ENCODE data around the gene RENBP.
A peak's percentile ranks its signal among the peaks of the same experiment; 100 is the strongest.

RENBP gene

GRCh38 chrX:153924149-153924861 is 20.1 kb downstream of the RENBP start:
- intact Hi-C loops (cut with DNase I): no loop called here
- DNase-seq: peak in 2 of 10 donors; percentile 31 to 57

- DNase-seq: peak; percentile 37 to 95 (median 73)
- intact Hi-C loops (cut with DNase I): no loop called here
These were observed 21.2 kb downstream of the RENBP start for GRCh38 chrX:153922932-153923857.

- intact Hi-C loops (cut with DNase I): no loop called here
These were observed 22.7 kb downstream of the RENBP start for GRCh38 chrX:153921511-153922446.

GRCh38 chrX:153921070-153921469 is 23.4 kb downstream of the RENBP start:
- intact Hi-C loops (cut with DNase I): no loop called here
- DNase-seq: no peak

More at GRCh38 chrX:153921511-153922446, 22.7 kb downstream of the RENBP start:
- peak in 1 of 10 donors; percentile 31 for DNase-seq

- intact Hi-C loops (cut with DNase I): no loop called here
- DNase-seq: no peak
These were observed 23.9 kb downstream of the RENBP start for GRCh38 chrX:153920546-153920945.

DNA sequence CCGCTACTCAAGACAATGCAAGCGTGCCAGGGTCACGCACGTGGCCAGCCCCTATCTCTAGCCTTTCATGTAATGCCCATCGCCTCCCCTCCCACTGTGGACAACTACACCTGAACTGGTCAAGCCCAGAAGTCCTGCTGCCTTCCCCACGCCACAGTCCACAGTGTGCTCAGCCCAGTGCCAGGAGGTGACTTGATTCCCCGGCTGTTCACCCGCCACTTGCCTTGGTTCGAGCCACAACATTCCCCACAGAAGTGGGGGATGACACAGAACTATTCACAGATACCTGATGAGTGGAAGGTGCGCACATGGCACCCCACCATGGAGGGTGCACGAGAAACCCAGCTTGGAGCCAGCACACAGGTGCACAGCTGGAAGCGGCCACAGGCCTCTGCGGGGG is 25.2 kb downstream of the RENBP start:
- DNase-seq: no peak
- intact Hi-C loops (cut with DNase I): no loop called here

- intact Hi-C loops (cut with DNase I): no loop called here
- DNase-seq: no peak
These were observed 26.6 kb downstream of the RENBP start for GRCh38 chrX:153917869-153918268.

- intact Hi-C loops (cut with DNase I): no loop called here
- peak in 3 of 10 donors; percentile 16 to 61 (median 42) for DNase-seq
These were observed 30.7 kb downstream of the RENBP start for GRCh38 chrX:153913701-153914100.

- peak in 1 of 10 donors; percentile 58 for DNase-seq
- intact Hi-C loops (cut with DNase I): no loop called here
These were observed 31.2 kb downstream of the RENBP start for GRCh38 chrX:153913211-153913610.

DNA sequence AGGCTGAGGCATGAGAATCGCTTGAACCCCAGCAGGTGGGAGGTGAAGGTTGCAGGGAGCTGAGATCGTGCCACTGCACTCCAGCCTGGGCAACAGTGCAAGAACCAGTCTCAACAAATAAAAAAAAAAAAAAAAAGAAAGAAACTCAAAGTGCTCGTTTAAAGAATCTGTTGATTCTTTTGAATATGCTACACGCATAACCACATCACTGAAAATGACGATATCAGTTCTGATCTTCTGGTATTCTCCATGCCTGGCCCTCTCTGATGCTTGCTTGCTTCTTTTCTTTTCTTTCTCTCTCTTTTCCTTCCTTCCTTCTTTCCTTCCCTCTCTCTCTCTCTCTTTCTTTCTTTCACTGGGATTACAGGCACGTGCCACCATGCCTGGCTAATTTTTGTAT is 32.6 kb downstream of the RENBP start:
- DNase-seq: no peak
- intact Hi-C loops (cut with DNase I): no loop called here

GRCh38 chrX:153910446-153910845 is 34.0 kb downstream of the RENBP start:
- DNase-seq: peak in 1 of 10 donors; percentile 13
- intact Hi-C loops (cut with DNase I): no loop called here

GRCh38 chrX:153909980-153910360 is 34.5 kb downstream of the RENBP start:
- intact Hi-C loops (cut with DNase I): no loop called here
- DNase-seq: peak in 1 of 10 donors; percentile 19

DNA sequence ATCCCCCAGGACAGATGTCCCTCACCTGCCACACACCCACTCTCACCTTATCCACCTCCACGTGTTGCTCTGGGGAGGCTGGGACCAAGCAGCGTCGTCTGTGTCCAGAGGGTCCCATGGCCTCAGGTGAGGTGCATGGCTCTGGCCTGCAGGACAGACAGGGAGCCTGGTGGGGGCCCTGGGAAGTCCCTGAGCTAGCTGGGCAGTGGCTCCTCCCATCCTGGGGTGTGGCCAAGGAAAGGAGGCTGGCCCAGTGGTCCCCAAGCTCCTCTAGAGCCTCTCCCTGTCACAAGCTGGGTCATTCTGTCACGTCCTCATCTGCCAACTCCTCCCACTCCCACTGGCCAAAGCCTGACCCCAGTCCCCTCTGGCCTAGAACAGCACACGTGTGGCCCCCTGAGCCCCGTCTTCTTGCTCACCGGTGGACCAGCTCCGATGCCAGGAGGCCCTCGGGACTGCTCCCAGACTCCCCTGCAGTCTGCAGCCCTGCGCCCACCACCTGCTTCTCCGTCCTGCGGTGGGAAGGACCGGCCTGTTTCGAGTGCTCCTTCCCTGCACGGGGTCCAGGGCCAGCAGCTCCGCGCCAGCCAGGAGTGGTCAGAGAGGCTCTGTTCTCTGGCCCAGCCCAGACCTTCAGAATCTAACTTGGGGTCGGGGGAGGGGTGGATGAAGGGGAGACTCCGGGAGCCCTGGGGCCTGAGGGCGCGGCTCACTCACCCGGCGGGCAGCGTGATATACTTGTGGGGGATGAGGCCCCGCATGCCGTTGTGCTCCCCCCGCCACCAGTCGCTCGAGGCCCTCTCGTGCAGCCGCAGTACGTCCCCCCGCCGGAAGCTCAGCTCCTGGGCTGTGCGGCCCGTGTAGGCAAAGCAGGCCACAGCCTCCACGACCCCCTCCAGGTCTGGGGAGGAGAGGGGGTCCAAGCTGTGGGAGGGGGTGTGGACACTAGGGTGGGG is 35.1 kb downstream of the RENBP start:
- intact Hi-C loops (cut with DNase I): no loop called here
- DNase-seq: peak in 1 of 10 donors; percentile 16

GRCh38 chrX:153908219-153908860 is 36.1 kb downstream of the RENBP start:
- DNase-seq: peak in 2 of 10 donors; percentile 9 to 61
- intact Hi-C loops (cut with DNase I): no loop called here

- intact Hi-C loops (cut with DNase I): no loop called here
- DNase-seq: peak in 1 of 10 donors; percentile 72
These were observed 37.0 kb downstream of the RENBP start for GRCh38 chrX:153907456-153907855.

DNA sequence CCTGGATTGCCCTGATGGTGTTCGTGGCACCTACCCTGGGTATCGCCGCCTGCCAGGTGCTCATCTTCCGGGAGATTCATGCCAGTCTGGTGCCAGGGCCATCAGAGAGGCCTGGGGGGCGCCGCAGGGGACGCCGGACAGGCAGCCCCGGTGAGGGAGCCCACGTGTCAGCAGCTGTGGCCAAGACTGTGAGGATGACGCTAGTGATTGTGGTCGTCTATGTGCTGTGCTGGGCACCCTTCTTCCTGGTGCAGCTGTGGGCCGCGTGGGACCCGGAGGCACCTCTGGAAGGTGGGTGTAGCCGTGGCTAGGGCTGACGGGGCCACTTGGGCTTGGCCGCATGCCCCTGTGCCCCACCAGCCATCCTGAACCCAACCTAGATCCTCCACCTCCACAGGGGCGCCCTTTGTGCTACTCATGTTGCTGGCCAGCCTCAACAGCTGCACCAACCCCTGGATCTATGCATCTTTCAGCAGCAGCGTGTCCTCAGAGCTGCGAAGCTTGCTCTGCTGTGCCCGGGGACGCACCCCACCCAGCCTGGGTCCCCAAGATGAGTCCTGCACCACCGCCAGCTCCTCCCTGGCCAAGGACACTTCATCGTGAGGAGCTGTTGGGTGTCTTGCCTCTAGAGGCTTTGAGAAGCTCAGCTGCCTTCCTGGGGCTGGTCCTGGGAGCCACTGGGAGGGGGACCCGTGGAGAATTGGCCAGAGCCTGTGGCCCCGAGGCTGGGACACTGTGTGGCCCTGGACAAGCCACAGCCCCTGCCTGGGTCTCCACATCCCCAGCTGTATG is 38.1 kb downstream of the RENBP start:
- intact Hi-C loops (cut with DNase I): no loop called here
- DNase-seq: peak in 1 of 10 donors; percentile 32

DNA sequence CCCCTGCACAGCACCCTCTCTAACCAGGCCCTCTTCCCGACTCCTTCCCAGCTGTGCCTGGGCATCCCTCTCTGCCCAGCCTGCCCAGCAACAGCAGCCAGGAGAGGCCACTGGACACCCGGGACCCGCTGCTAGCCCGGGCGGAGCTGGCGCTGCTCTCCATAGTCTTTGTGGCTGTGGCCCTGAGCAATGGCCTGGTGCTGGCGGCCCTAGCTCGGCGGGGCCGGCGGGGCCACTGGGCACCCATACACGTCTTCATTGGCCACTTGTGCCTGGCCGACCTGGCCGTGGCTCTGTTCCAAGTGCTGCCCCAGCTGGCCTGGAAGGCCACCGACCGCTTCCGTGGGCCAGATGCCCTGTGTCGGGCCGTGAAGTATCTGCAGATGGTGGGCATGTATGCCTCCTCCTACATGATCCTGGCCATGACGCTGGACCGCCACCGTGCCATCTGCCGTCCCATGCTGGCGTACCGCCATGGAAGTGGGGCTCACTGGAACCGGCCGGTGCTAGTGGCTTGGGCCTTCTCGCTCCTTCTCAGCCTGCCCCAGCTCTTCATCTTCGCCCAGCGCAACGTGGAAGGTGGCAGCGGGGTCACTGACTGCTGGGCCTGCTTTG is 38.9 kb downstream of the RENBP start:
- DNase-seq: peak in 2 of 10 donors; percentile 25 to 65
- intact Hi-C loops (cut with DNase I): no loop called here
